ENCODE measurements around the gene HOXA13.

The HOXA13 gene

DNA sequence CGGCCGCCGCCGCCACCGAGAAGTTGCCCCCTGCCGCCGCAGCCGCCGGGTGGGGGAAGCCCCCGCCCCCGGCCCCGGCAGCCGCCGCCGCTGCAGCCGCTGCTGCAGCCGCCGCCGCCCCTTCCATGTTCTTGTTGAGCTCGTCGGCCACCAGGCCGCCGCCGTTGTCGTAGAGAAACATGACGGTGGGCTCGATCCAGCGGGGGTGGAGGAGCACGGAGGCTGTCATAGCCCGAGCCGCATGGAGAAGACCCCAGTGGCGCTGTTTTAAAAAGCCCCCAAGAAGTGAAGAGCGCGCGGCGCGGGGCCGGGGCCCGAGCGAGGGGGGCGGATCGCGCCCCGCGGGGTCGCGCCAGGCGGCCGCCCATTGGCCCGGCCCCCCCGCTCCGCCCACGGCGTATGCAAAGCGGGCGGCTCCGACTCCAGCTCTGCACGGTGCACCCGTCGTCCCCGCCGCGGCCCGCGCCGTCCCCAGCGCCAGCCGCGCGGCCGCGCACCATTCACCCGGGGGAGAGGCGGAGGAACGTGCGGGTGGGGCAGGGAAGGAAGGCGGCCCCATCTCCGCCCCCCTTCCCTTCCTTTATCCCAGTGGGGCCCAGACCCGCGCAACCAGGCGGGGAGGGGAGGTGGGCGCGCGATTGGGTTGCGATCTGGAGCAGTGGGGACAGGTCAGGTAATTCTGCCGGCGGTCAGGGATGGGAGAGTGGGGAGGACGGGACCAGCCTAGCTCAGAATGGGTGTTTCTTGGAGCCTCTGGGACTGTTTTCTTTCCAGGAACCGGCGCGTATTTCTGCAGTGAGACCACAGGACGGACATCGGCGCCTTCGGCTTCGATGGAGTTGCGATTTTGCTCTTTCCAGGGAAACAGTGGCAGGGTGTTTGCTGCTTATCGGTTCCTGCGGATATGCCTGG lies at the start of gene HOXA13:
HOXA13 (minus strand) TSS at position 243 of the 912 bp plus-strand sequence; CDS start at position 229, 14 bp downstream.
- DNase-seq = no peak

DNA sequence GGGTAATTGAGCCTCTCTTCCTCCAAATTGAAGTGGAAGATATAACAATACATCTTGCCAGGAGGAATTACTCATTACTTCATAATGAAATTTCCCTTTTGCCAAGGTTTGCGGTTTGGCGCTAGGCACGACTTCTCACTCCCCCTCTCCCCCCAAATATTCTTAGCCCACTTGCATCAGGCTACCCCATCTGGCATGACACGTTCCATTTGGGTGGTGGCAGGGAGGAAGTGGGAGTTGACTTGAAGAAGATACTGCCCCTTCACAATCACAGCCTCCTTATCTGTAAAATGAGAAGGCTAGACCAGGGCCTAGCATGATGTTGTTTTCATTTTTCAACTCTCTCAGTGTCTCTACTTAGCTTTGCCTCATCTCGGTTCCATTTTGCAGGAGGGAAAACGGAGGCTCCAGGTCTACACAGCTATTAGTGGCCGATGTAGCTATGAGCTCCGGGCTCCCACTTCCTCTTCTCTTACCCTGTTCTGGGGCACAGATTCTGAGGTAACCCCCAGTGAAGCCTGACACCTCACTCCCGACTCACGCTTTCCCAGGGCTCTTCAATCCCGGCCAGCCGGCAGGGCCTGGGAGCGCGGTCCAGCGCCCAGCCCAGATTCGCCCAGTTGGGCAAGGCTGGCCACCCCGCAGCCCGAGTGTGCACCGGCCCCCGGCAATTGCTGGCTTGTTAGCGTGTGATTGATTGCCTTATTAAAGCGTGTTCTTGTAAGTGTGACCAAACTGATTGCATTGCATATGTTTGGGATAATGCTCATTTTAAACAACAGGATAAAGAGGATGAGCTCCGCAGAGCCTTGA lies 49.2 kb upstream of the HOXA13 start:
- DNase-seq = no peak

DNA sequence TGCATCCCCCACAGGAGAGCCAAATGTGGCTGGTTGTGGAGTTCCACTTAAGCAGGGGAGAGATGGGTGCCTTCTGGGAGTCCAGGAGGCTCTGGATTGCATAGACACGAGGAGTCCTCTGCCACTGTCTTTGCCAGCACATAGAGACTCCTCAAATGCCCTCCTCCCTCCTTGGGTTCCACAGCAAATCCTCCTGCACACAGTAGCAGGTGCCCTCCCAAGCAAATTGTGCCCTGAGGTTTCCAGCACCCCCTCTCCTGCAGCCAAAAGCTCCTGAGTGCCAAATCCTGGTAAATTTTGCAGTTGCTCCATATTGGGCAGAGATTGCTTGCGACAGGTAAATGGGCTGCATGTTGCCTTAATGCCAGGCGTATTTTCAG lies 48.5 kb upstream of the HOXA13 start:
- DNase-seq = no peak

DNA sequence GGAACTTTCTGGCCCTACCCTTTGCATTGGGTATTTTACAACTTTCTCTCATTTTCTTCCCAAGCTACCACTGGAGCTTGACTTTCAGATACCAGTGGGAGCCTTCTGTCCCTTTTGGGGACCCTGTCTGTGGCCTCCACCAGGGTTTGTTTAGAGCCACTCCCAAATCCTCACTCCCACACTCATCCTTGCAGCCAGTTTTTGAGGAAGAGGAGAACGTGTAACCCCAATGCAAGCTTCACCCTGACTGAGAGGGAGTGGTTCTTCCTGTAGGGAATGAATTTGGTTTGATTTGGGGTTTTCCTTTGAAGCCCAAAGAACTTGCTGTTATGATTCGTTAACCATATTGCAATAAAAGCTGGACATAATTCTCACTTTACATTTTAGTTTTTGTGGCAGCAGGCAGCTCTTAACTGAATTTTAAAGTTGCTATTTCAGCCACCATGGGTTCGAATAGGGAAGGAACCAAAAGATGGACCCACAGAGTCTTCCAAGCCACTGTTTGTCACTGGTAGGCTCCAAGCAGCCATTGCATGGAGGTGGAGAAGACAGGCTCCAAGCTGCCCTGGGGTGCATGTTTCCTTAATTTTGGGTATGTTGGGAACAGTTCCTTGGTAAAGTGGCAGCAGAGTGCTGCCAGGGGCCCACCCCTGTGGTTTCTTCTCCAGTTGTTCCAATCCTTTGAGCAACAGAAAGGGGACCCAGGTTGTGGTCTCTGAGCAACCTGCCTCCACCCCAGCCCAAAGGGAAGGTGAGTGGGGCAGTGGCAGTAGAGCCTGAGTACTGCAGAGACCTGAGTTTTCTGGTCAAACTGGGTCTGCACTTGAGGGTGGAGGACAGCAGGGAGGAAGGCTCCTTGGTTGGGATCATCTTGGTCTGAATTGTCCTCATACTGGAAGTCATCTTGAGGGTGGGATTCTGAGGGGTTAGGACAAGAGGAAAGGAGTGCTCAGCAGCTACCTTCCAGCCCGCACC lies 47.8 kb upstream of the HOXA13 start:
- no peak for DNase-seq

DNA sequence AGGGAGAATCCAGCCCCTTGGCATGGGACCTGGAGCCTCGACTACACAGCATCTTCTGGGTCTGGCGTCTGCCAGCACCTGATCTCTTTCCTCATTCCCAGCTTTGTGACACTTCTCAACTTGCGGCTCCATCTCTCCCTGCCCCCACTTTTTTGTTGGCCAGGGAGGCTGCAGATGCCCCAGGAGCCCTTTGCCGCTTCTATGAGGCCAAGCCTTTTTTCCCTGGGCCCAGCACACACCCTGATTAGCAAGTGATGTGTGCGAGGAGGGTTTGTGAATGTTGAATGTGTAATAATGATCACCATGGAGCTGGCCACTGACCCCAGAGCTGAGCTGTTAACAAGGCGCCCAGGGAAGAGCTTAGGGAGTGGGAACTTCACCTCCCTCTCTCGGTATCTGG lies 47.1 kb upstream of the HOXA13 start:
- DNase-seq = no peak

DNA sequence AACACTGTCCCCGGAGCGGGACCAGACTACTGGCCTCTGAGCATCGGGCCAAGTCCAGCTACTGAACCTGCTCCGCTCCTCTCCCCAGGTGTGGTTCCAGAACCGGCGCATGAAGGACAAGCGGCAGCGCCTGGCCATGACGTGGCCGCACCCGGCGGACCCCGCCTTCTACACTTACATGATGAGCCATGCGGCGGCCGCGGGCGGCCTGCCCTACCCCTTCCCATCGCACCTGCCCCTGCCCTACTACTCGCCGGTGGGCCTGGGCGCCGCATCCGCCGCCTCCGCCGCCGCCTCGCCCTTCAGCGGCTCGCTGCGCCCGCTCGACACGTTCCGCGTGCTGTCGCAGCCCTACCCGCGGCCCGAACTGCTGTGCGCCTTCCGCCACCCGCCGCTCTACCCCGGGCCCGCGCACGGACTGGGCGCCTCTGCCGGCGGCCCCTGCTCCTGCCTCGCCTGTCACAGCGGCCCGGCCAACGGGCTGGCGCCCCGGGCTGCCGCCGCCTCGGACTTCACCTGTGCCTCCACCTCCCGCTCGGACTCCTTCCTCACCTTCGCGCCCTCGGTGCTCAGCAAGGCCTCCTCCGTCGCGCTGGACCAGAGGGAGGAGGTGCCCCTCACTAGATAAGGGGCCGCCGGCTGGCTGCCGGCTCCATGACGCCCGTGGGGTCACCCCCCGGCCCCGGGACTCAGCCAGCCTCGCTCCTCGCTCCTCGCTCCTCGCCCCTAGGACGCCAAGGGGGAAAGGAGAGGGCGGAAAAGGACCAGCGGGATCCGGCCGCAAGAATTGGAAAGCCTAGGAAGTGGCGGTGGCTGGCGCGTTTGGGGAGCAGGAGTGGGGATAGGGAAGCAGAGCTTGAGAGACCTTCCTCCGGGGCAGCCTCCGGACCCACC lies 46.2 kb upstream of the HOXA13 start:
- no peak for DNase-seq

DNA sequence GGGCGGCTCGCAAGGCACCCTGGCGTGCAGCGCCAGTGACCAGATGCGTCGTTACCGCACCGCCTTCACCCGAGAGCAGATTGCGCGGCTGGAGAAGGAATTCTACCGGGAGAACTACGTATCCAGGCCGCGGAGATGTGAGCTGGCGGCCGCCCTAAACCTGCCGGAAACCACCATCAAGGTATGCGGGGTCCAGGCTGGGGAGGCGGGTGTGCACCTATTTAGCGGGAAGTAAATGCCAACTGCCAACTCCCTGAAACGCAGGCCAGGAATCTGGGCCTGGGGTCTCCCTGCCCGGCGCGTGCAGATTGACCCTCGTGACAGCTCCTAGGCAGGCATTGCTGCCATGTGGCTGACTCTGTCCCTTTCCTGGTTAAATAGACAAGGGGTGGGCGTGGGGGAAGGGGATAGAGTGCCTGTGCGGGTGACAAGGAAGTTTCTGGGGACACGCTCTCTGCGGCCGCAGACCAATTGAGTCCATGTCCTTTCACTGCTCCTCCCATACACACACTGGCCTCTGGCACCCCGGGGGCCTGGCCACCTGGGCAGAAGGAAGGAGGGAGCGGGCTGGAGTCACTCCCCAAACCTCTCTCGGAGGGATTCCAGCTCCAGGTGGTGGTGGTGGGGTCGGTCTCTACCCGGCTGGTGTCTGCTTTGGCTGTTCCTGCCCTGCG lies 45.4 kb upstream of the HOXA13 start:
- no peak for DNase-seq

DNA sequence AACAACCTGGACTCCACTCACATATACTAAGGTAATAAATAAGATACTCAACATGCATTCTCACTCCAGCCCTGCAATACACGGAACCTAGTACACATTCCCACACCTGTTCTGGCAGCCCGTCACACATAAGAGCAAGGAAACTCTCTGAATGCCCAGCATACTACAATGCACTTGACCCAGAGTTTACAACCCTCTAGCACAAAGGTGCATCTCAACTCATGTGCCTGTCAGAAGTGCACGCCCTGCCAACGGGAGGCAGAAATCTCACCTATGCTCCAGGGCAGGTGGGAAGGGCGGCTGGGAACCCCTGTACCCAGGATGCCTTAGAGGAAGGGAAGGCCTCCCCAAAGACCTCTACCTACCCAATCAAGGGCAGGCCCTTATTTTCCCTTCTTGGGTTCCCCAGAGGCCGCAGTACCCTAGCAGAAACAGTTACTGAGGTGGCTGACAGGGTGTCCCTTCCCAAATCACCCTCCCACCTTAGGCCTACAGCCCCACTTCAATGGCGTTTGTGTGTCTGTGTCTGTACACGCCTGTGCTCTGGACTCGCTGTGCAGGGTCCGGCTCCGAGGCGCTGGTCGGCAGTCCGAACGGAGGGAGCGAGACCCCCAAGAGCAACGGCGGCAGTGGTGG lies 44.7 kb upstream of the HOXA13 start:
- DNase-seq = no peak

DNA sequence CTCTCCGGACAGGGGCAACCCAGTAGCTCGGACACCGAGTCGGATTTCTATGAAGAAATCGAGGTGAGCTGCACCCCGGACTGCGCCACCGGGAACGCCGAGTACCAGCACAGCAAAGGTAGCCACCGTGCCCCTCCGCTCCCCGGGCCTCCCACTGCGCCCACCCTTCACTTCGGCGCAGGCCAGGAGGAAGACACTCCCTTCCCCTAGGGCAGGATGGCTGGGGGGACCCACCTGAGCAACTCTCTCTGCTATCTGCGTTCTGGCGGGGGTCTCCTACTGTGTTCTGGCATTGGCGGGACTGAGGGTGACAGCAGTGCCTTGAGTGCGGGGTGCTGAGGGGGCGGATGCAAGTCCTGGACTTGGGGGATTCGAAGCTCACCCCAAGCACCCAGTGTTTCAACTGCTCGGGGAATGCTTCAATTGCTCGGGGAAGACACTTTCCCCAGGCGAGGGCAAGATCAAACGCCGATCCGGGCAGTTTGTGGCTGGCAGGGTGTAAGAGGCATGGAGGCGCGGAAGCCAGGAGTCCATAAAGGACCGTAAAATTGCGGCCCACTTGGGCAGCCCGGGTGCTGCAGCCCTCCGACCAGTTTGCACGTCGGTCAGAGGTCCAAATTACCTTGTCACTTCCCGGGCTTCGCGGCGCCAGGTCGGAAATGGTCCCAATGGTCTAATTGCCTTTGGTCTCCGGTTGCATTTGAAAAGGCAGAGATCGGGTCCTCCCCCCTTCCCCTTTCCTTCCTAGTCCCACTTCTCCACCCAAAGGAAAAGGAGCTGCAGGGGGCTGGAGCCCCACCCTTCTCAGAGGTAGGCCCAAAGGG lies 43.7 kb upstream of the HOXA13 start:
- no peak for DNase-seq

DNA sequence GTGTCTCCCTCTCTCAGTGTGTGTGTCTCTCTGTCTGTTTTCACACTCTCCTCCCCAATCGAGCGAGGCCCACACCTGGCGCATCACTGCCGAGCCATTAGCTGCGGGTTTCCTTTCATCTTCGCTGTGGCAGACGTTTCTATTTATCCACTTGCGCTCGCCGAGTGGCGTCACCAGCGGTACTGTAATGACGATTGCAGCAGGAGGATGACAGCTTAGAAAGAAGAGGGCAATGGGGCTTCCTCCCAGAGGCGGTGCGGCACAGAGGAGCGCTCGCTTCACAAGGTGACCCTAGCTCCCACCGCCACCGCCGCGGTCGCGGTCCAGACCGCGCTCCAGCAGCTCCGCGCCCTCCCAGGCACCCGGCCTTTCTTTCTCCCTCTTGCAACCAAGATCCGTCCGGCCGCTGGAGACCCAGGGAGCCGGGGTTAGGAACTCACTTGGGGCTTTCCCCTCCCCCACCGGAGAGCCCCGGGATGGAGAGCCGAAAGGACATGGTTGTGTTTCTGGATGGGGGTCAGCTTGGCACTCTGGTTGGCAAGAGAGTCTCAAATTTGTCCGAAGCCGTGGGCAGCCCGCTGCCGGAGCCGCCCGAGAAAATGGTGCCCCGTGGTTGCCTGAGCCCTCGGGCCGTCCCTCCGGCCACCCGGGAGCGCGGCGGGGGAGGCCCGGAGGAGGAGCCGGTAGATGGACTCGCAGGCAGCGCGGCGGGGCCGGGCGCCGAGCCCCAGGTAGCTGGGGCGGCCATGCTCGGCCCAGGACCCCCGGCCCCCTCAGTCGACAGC lies 42.9 kb upstream of the HOXA13 start, which contains the start of gene EVX1:
EVX1 (plus strand) TSS at position 248 of the 785 bp plus-strand sequence; CDS start at position 477, 229 bp downstream.
- DNase-seq = no peak

DNA sequence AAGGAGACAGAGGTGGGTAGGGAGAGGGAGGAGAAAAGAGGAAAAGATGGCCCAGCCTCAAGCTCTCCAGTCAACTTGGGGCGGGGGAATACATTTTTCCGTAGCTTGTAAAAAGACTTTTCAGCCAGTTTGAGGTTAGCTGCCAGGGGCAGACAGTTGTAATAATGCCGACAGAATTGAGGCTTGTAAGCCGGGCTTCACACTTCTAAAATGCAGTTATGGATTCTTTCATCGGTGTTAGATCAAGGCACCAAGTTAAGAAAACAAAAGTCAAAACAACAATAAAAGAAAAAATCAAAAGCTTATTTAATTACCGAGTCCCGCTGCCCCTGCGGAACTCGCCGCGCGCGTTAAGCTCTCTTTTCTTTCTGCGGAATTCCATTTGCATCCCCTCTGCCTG lies 42.3 kb upstream of the HOXA13 start:
- no peak for DNase-seq

DNA sequence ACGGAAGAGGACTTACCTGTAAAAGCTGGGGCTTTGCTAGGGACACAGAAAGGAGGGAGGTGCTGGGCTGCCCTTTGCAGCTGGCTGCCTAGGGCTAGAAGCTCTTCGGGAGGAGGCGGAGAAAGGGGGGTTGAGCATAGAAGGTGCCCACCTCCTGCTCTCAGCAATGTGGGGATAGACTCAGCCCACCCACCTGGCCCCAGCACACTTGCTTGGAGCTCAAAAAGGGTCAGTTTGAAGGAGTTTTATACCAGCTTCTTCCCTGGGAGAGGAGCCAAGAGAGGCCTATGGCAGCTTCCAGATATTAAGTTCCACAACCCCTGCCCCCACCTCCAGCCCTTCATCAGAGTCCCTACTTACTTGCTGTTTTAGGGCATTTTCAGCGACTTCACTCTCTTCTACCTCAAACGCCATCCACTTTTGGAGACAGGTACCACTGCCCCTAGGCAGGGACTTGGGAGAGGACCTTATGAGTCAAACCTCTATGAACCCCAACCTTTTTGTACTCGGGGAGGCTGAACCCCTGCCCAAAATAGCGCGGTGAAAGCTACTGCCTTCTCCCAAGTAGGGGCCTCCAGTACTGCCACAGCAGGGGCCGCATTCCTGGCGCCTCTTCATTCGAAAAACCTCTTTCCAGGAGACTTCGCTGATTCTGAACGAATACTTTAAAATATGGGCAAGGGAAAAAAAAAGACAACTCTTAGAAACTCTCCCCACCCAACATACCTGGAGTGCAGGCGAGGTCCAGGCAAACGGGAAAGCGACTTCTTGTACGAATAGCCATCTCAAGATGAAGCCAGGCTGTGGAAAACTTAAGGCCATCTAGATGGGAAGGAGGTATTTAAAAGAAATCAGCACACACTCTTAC lies 41.5 kb upstream of the HOXA13 start:
- no peak for DNase-seq

DNA sequence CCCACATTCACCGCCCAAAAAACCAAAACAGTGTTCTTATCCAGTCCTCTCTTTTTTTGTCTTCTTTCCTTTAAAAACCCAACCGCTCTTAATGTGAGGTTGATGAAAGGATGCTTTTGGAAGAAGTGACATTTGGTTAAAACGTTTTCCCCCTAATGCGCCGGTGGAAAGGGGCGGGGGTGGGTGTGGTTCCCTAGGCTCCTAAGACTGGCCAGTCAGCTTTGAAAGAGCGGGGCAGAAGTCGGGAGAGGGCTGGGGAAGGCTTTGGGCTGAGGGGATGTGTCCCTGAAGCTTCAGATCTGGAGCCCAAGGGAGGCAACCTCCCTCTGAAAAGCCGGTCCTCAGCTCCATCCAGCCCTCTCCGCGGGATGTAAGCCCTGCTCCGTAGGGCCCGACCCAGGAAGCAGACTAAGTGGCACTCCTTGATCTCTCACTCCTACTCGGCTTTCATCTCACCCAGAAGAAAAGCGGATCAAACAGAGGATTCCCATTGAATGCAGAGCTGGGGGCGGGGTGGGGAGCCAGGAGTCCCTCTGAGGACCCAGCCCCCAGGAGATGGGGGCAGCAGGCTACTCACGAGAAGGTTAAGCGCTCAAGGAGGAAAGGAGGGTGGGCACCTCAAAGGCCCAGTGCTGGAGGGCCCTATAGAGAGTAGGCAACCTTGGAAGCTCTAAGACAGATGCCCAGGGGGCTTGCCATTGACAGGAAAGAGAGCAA lies 40.3 kb upstream of the HOXA13 start:
- no peak for DNase-seq

DNA sequence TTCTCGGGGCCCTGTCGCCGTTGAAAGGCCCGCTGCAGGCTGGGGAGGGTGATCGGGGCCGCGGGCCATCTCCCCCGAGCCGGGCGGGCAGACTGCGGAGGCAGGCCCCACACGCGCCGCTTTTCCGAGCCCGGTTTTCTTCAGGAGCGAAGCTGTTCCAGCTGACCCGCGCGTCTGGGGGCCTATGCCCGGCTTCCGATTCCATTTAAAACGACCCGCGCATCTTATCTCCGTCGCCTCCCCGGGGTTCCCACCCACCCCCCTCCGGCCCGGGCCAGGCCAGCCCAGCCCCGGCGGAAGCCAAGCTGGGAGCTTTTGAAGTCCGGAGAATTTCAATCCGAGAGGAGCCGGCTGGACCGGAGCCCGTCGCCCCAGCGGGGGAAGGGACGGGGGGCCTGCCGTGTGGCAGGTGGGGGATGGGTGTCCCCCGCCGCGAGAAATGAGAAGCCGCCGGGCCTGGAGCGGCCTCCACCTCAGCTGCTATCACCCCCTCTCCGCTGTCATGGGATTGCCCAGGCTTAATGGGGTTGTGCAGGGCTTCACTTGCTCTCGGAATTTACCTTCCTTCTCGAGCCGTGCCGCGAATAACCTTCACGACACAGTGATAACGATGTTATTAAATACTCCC lies 39.6 kb upstream of the HOXA13 start:
- DNase-seq = no peak

DNA sequence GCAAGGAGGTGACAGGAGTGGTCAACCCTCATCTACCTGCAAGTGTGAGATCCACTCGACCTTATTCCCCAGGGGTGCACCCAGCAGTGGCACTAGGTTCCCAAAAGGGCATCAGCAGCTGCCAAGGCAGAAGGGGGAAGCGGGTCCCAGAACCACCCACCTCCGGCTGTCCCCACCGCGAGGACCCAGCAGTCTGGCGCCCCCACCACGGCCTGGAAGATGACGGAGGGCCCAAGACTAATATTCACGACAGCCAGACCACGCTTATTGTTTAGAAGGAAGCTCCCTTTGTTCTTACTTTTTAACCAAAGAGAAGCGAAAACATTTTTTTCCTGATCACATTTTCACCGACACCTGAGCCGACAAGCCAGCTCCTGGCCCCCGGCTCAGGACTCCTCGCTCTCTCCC lies 39.1 kb upstream of the HOXA13 start:
- no peak for DNase-seq
